Globus pallidus (tissue), 1 donor: ENCODE measurements around the gene DPH2.

ENCODE experiments used
- DNase-seq: peaks from one replicate; pipeline ENCODE4 v3.0.0-alpha.2; 2015; ENCODE audit warnings: low spot score

Gene DPH2

GRCh38 chr1:43968348-43968948, 1.4 kb upstream of the DPH2 start:
- DNase-seq: no peak

DNA sequence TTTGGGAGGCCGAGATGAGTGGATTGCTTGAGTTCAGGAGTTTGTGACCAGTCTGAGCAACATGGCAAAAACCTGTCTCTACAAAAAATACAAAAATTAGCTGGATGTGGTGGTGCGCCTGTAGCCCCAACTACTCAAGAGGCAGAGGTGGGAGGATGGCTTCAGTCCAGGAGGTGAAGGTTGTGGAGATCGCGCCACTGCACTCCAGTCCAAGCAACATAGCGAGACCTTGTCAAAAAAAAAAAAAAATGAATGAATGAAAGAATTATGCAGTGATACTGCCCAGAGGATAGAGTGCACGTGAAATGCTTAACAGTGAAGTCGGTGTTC, 429 bp upstream of the DPH2 start:
- no peak for DNase-seq

- no peak for DNase-seq
Observed at GRCh38 chr1:43970502-43970901, 692 bp downstream of the DPH2 start.

GRCh38 chr1:43970911-43971310, 1.1 kb downstream of the DPH2 start:
- no peak for DNase-seq

GRCh38 chr1:43971336-43971980, 1.6 kb downstream of the DPH2 start:
- no peak for DNase-seq

DNA sequence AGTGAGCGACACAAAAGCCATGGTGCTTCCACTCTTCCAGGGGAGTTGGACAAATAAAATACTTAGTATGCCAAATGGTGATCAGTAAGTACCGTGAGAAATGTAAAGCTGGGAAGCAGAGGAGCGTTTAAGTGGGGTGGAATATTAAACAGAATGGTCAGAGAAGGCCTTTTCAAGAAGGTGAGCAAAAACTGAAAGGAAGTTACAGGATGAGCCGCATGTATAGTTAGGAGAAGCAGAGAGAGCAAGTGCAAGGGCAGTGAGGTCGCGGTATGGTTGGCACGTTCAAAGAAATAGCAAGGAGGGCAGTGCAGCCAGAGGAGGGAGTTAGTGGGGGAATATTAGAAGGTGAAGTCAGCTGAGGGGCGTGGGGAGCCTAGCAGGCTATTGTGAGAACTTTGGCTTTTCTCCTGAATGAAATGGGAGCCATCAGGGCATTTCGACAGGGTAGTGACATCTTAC, 4.2 kb downstream of the DPH2 start:
- DNase-seq: no peak

- DNase-seq: peak; percentile 95
Observed at GRCh38 chr1:43974443-43975248, 4.8 kb downstream of the DPH2 start, which contains the start of gene ATP6V0B. Gene ATP6V0B, plus strand, starts transcription at chr1:43974960. Its CDS starts 81 bp downstream, at chr1:43975041.

- no peak for DNase-seq
Observed at GRCh38 chr1:43975249-43975961, 5.6 kb downstream of the DPH2 start.

- no peak for DNase-seq
Observed at GRCh38 chr1:43976045-43976444, 6.2 kb downstream of the DPH2 start.

- DNase-seq: no peak
Observed at GRCh38 chr1:43976890-43977289, 7.1 kb downstream of the DPH2 start.

GRCh38 chr1:43977376-43978263, 7.8 kb downstream of the DPH2 start:
- DNase-seq: no peak

GRCh38 chr1:43978264-43978550, 8.4 kb downstream of the DPH2 start:
- no peak for DNase-seq

- DNase-seq: no peak
Observed at GRCh38 chr1:43978551-43979260, 8.9 kb downstream of the DPH2 start, which contains the start of gene B4GALT2. Gene B4GALT2, plus strand, starts transcription at chr1:43979210. Its CDS starts 1,951 bp downstream, at chr1:43981161.

- DNase-seq: no peak
Observed at GRCh38 chr1:43979261-43979527, 9.4 kb downstream of the DPH2 start.

DNA sequence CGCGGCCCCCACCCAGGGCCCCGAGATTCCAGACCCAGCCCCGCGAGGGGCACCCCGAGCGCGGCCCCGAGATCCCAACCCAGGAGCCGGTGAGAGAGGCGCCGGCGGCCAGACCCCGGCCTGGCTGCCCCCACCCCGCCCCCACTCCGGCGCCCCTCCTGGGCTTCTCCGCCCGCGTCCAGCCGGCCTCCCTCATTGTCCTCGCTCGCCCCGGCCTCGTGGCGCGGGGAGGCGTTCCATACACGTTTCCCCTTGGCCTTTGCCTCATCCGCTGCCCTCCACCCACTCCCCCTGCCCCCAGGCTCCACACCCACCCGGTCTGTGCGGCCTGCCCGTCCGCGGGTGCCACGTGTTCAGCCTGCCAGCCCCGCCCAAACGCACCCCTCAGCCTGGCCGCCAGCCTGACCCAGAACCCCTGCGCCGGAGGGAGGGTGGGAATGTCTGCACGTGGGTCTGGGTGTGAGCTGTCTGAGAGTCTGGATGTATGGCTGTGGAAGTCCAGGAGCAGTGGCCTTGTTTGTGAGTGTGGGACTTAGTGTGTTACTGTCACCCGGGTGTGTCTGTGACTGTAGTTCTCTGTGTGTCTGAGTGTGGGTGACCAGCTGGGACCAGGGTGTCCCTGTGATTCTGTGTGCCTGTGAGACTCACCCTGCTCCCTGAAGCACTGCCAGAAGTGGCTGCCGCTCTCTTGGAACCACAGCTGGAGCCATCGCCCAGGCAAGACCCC, 9.9 kb downstream of the DPH2 start:
- DNase-seq: no peak

- DNase-seq: no peak
Observed at GRCh38 chr1:43980255-43981134, 10.7 kb downstream of the DPH2 start.

DNA sequence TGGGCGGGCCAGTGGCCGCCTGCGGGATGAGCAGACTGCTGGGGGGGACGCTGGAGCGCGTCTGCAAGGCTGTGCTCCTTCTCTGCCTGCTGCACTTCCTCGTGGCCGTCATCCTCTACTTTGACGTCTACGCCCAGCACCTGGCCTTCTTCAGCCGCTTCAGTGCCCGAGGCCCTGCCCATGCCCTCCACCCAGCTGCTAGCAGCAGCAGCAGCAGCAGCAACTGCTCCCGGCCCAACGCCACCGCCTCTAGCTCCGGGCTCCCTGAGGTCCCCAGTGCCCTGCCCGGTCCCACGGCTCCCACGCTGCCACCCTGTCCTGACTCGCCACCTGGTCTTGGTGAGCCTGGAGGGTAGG, 11.3 kb downstream of the DPH2 start:
- DNase-seq: no peak

DNA sequence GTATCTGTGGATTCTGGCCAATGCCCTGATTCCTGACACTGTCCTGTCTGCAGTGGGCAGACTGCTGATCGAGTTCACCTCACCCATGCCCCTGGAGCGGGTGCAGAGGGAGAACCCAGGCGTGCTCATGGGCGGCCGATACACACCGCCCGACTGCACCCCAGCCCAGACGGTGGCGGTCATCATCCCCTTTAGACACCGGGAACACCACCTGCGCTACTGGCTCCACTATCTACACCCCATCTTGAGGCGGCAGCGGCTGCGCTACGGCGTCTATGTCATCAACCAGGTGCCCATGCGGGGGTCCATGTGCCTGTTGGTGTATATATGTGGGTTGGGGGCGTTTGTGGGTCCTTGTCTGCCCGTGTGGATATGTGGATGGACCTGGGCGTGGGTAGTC, 11.8 kb downstream of the DPH2 start:
- no peak for DNase-seq

DNA sequence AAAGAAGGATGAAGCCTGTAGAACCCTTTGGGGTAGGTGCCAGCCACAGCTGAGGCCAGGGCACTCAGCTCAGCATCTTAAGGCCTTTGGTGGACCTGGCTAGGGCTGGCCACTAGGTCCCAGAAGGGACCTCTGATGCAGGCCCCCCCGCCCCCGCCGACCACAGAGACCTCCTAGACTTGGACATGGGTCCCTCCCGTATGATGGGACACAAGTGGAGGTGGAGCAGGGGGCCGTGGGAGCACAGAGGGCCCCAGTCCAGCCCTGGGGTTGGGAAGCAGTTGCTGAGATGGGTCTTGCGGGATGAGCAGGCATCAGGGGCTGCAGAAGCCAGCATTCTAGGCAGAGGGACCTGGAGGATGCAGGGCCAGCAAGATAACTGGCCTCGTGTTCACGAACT, 12.4 kb downstream of the DPH2 start:
- no peak for DNase-seq

DNA sequence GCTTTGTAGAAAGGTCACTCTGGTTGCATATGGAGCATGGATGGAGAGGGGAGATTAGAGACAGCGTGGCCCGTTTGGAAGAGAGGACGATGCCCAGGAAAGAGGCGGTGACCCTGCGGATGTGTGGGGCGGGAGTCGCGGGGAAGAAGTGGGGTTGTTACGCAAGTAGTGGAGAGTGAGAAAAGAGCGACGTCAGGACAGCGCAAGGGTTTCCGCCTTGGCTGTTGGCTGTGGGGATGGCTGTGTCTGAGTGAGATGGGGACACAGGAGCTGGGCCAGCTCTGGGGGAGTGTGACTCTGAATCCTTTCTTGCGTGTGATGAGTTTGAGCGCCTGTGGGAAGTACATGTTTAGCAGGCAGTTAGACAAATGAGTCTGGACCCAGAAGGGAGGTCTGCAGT, 13.0 kb downstream of the DPH2 start:
- DNase-seq: no peak
